ENCODE results near the gene OSCAR.

DNA sequence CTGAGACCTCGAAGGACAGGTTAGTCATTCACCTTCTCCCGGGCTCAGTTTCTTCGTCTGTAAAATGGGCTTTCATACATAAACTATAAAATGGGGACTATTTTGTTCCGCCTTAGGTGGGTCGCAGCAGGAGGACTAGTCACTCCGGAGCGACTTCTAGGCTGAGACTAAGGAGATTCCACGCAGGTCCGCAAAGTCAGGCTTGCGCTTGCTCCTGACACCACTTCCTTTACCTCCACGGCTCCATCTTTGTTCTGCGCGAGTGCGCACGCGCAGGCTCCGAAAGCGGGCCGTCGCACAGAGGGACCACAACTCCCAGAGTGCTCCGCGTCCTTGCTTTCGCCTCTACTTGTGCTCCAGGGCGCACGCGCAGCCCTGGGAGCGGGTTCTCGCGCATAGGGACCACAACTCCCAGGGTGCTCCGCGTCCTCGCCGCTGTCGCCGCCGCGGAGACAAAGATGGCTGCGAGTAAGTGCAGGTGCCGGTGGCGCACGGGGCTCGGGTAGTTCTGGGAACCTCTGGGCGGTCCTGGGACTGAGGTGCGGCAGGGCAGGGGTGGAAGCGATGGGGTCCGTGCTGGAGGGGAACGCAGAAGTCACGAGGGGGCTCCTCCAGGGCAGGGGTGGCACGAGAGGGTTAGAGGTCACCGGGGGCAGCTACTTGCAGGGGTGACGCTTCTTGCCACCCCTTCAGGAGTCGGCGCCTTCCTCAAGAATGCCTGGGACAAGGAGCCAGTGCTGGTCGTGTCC, 2.0 kb upstream of the OSCAR start, which contains the start of gene NDUFA3:
- TF ChIP-seq, protein P1, sequence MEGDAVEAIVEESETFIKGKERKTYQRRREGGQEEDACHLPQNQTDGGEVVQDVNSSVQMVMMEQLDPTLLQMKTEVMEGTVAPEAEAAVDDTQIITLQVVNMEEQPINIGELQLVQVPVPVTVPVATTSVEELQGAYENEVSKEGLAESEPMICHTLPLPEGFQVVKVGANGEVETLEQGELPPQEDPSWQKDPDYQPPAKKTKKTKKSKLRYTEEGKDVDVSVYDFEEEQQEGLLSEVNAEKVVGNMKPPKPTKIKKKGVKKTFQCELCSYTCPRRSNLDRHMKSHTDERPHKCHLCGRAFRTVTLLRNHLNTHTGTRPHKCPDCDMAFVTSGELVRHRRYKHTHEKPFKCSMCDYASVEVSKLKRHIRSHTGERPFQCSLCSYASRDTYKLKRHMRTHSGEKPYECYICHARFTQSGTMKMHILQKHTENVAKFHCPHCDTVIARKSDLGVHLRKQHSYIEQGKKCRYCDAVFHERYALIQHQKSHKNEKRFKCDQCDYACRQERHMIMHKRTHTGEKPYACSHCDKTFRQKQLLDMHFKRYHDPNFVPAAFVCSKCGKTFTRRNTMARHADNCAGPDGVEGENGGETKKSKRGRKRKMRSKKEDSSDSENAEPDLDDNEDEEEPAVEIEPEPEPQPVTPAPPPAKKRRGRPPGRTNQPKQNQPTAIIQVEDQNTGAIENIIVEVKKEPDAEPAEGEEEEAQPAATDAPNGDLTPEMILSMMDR (IDR thresholded peaks at IDR 0.05; ENCODE audit: low read length): no peak
- no peak for TF ChIP-seq EZH2phosphoT487 (IDR thresholded peaks at IDR 0.05; ENCODE audit: low read length)
